Right lobe of liver (tissue), 4 donors: ENCODE measurements around the gene FNTB.

Experiments used
- CTCF ChIP-seq, 4 donors: fragments of 200-600 bp in 3 of 4; fragments of 450-650 bp in 1 of 4; IDR thresholded peaks; one replicate each; pipeline versions ENCODE4 v1.5.1 to v1.8.0; 2016 to 2022; ENCODE audit warnings: antibody characterized with exemption in 4 of 4, mild to moderate bottlenecking in 2 of 4
- POLR2A ChIP-seq: fragments of 450-650 bp; IDR thresholded peaks from one replicate; pipeline ENCODE4 v1.6.1; 2017; ENCODE audit warnings: antibody characterized with exemption, mild to moderate bottlenecking
- donor health status: DM: no; HTN: no; CAD: no.
- donor health status: DM: no; HTN: no; CAD: no.
- donor health status: DM: no; HTN: yes; CAD: no.

DNA sequence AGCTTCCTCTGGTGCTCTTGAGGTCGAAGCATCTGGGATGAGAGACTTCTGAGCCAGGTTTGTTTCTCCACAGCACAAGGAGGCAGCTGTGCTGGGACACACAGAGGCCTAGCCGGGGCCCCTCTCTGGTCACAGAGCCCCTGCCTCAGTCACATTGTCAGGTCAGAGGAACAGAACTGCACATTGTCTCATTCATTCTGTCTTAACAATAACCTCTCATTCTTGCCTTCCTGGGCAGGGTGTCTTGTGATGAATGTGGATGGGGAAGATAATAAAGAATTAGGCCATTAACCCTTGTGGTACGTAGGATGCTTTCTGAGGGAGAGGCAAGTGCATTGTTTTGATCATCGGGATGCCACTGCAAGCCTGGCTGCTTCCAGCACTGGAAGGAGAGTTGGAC is 29.8 kb downstream of the FNTB start:
- TF ChIP-seq POLR2A (no peak), CTCF (IDR thresholded peaks at IDR 0.05) (no peak)
